HepG2 (cell line): ENCODE measurements around the gene MVB12A. TPM values are rescaled to one million over a fixed set of nuclear protein-coding genes. Genes with fewer than 3 reads are reported as not detected.
A peak's percentile ranks its signal among the peaks of the same experiment; 100 is the strongest.

ENCODE experiments used
- CENPX ChIP-seq: sonication (generic); formaldehyde crosslinking; IDR thresholded peaks from 2 replicates; pipeline ENCODE4 v1.9.0; 2021; ENCODE audit warnings: mild to moderate bottlenecking, missing genetic modification reagents, moderate library complexity
- CTCF ChIP-seq: sonication (generic); formaldehyde crosslinking; IDR thresholded peaks from 2 replicates; pipeline ENCODE4 v1.5.0; 2020; ENCODE audit warnings: mild to moderate bottlenecking, missing genetic modification reagents, moderate library complexity
- HIC2 ChIP-seq: sonication (generic); formaldehyde crosslinking; IDR thresholded peaks from 2 replicates; pipeline ENCODE4 v1.9.0; 2022; ENCODE audit warnings: low read depth, missing genetic modification reagents
- MAX ChIP-seq: IDR thresholded peaks from 2 replicates; pipeline ENCODE4 v1.6.1; 2012; ENCODE audit warnings: inconsistent platforms
- RFXAP ChIP-seq: sonication (generic); formaldehyde crosslinking; IDR thresholded peaks from 2 replicates; pipeline ENCODE4 v1.4.0; 2020; ENCODE audit warnings: missing genetic modification reagents, borderline replicate concordance
- TERF1 ChIP-seq: sonication (generic); formaldehyde crosslinking; IDR thresholded peaks from 2 replicates; pipeline ENCODE4 v1.8.0; 2022; ENCODE audit warnings: mild to moderate bottlenecking, missing genetic modification reagents, moderate library complexity
- ZNF263 ChIP-seq: sonication (generic); formaldehyde crosslinking; IDR thresholded peaks from 2 replicates; pipeline ENCODE4 v1.4.0; 2020; ENCODE audit warnings: missing genetic modification reagents
- ZNF280D ChIP-seq: sonication (generic); formaldehyde crosslinking; IDR thresholded peaks from 2 replicates; pipeline ENCODE4 v1.5.1; 2020; ENCODE audit warnings: mild to moderate bottlenecking, missing genetic modification reagents
- ZNF451 ChIP-seq: sonication (generic); formaldehyde crosslinking; IDR thresholded peaks from 2 replicates; pipeline ENCODE4 v1.5.0; 2020; ENCODE audit warnings: mild to moderate bottlenecking, missing genetic modification reagents
- ZNF496 ChIP-seq: sonication (generic); formaldehyde crosslinking; IDR thresholded peaks from 2 replicates; pipeline ENCODE4 v1.8.1; 2023; ENCODE audit warnings: mild to moderate bottlenecking, moderate library complexity, missing genetic modification reagents; ENCODE audit not compliant: insufficient replicate concordance
- ZNF616 ChIP-seq: sonication (generic); formaldehyde crosslinking; IDR thresholded peaks from 2 replicates; pipeline ENCODE4 v1.5.0; 2020; ENCODE audit warnings: low read depth, mild to moderate bottlenecking, missing genetic modification reagents
- polyA plus RNA-seq, 8 experiments: library from polyadenylated mRNA; depleted of rRNA in 3 of 8; stranded (reverse) in 7 of 8; unstranded in 1 of 8; fragments of >200 nt; fragmentation: Illumina TruSeq in 4 of 8; extraction: Trizol in 4 of 8; gene quantifications; 2 replicates each; pipeline versions ENCODE4 v1.2.1 to v1.2.3, GENCODE V29; 2011 to 2016; ENCODE audit warnings: low read depth in 4 of 8, missing spikeins in 1 of 8, mixed read lengths in 1 of 8; ENCODE audit not compliant: insufficient read depth in 1 of 8
- total RNA-seq, 5 experiments: library from RNA; depleted of rRNA; stranded (reverse); fragments of >200 nt; fragmentation: Illumina TruSeq; extraction: Trizol; gene quantifications; 2 replicates each; pipeline ENCODE4 v1.2.3, GENCODE V29; 2016; ENCODE audit warnings: low read depth in 1 of 5

The MVB12A gene
- total and polyA plus RNA-seq, 2 of the 13 experiments (the other 11 are each of a cell fraction or from before 2014, with no cell fraction given), result 35.7 to 36.1 TPM

- TF ChIP-seq TERF1 (CRISPR knock-in tag) (no peak), ZNF451 (CRISPR knock-in tag) (0 out of 2 replicates have a peak, but pooled peaks have one; percentile 4), ZNF263 (CRISPR knock-in tag) (peak; percentile 98), ZNF496 (CRISPR knock-in tag) (no peak), HIC2 (peak; percentile 33; the same call in 1 of the 2 replicates), ZNF280D (CRISPR knock-in tag) (no peak), ZNF616 (CRISPR knock-in tag) (no peak), RFXAP (no peak), CTCF (CRISPR knock-in tag) (peak; percentile 62), CENPX (CRISPR knock-in tag) (no peak), MAX (peak; percentile 46; the same call in 1 of the 2 replicates)
- TF ChIP-seq, all 625 proteins: peak for 21
Observed at GRCh38 chr19:17420475-17420924, 653 bp downstream of the MVB12A start (continued).
